Measurements from ENCODE around the gene MGLL. TPM values are rescaled to one million over a fixed set of nuclear protein-coding genes. Genes with fewer than 3 reads are reported as not detected.

The MGLL gene
- total RNA-seq (10 to 100 TPM in 8 of 9 donors, 1 to 10 TPM in 1; 1.9 to 42.3 (median 35.1) TPM), polyA plus RNA-seq (10 to 100 TPM; 18.8 to 48.1 (median 19.7) TPM)
- long read RNA-seq, donor 1, full-length matches to known transcripts = 2 of 2 reads
- long read RNA-seq, donor 1, partial matches to known transcripts = 0 of 2 reads
- long read RNA-seq, donor 1, other reads (novel, unspliced or antisense) = 0 of 2 reads
- long read RNA-seq, donor 2, full-length matches to known transcripts = 3 of 3 reads
- long read RNA-seq, donor 2, partial matches to known transcripts = 0 of 3 reads
- long read RNA-seq, donor 2, other reads (novel, unspliced or antisense) = 0 of 3 reads
- long read RNA-seq, donor 3, full-length matches to known transcripts = 3 of 3 reads
- long read RNA-seq, donor 3, partial matches to known transcripts = 0 of 3 reads
- long read RNA-seq, donor 3, other reads (novel, unspliced or antisense) = 0 of 3 reads
- long read RNA-seq, donor 4, full-length matches to known transcripts = 31 of 40 reads
- long read RNA-seq, donor 4, partial matches to known transcripts = 2 of 40 reads
- long read RNA-seq, donor 4, other reads (novel, unspliced or antisense) = 7 of 40 reads
- long read RNA-seq, donor 5, full-length matches to known transcripts = 51 of 67 reads
- long read RNA-seq, donor 5, partial matches to known transcripts = 2 of 67 reads
- long read RNA-seq, donor 5, other reads (novel, unspliced or antisense) = 14 of 67 reads
- long read RNA-seq, donor 6, full-length matches to known transcripts = 21 of 29 reads
- long read RNA-seq, donor 6, partial matches to known transcripts = 1 of 29 reads
- long read RNA-seq, donor 6, other reads (novel, unspliced or antisense) = 7 of 29 reads
- long read RNA-seq, donor 7, full-length matches to known transcripts = 3 of 3 reads
- long read RNA-seq, donor 7, partial matches to known transcripts = 0 of 3 reads
- long read RNA-seq, donor 7, other reads (novel, unspliced or antisense) = 0 of 3 reads
- long read RNA-seq, donor 8, full-length matches to known transcripts = 1 of 1 reads
- long read RNA-seq, donor 8, partial matches to known transcripts = 0 of 1 reads
- long read RNA-seq, donor 8, other reads (novel, unspliced or antisense) = 0 of 1 reads
- long read RNA-seq, donor 9, full-length matches to known transcripts = 2 of 2 reads
- long read RNA-seq, donor 9, partial matches to known transcripts = 0 of 2 reads
- long read RNA-seq, donor 9, other reads (novel, unspliced or antisense) = 0 of 2 reads
- long read RNA-seq, donor 10, full-length matches to known transcripts = 1 of 1 reads
- long read RNA-seq, donor 10, partial matches to known transcripts = 0 of 1 reads
- long read RNA-seq, donor 10, other reads (novel, unspliced or antisense) = 0 of 1 reads

DNA sequence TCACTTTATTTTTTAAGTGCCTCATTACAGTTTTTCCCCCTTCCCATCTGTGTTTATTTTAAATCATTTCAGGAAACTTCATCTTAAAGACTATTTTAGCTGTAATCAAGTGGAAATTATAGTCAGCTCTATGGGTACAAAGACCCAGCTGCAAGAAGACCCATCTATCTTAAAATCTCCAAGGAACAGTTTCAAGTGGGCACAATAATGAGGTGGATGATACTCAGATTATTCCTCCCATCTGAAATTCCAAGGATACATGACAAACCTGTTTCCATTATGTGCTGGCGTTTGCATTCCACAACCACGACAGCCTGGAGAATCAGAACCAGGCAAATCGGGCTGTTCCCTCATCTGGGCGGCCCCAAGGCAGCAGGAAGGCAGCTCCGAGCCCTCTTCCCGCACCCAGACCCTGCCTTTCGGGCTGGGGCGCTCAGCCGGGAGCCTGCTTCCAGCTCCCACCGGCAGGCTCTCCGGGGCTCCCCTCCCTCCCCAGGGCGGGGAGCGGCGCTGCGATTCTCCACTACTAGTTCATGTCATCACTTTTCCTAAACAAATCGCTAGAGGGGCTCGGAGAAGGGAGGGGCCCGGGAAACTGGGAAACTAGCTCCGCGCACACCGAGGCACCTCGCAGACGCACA, at the start of gene MGLL:
TSS of gene MGLL (minus strand) at position 475 of the 641 bp plus-strand sequence. CDS start at position 278, 197 bp downstream.
- intact Hi-C loops (cut with DNase I) = loop anchor here in 1 of 2 donors (10.0 kb wide), 1 partner anchor 127 kb away; no protein-coding TSS in a partner anchor
- Histone ChIP-seq H3K4me3 (peak within 1 kb of the TSS; percentile 18 to 83 (median 70)), H3K9me3 (replicated peaks in 1 of 3) (no peaks in the 10 kb centered on the region), H3K27ac (peak within 1 kb of the TSS in 4 of 5 donors; percentile 57 to 73 (median 62)), H3K4me1 (replicated peaks in 1 of 2) (peaks cover 7 to 10% of the 10 kb centered on the region in 2 donors), H3K36me3 (replicated peaks in 1 of 2) (no peaks in the 10 kb centered on the region), H3K27me3 (no peaks in the 10 kb centered on the region)
- TF ChIP-seq, protein P1, sequence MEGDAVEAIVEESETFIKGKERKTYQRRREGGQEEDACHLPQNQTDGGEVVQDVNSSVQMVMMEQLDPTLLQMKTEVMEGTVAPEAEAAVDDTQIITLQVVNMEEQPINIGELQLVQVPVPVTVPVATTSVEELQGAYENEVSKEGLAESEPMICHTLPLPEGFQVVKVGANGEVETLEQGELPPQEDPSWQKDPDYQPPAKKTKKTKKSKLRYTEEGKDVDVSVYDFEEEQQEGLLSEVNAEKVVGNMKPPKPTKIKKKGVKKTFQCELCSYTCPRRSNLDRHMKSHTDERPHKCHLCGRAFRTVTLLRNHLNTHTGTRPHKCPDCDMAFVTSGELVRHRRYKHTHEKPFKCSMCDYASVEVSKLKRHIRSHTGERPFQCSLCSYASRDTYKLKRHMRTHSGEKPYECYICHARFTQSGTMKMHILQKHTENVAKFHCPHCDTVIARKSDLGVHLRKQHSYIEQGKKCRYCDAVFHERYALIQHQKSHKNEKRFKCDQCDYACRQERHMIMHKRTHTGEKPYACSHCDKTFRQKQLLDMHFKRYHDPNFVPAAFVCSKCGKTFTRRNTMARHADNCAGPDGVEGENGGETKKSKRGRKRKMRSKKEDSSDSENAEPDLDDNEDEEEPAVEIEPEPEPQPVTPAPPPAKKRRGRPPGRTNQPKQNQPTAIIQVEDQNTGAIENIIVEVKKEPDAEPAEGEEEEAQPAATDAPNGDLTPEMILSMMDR (IDR thresholded peaks at IDR 0.05) = no peak
- TF ChIP-seq POLR2A (IDR thresholded peaks at IDR 0.05) = no peak
- peak in 6 of 7 donors; percentile 18 to 35 (median 29) for DNase-seq
- 0 to 3% (median 1%) methylated on average over 18 to 23 of the region's 23 CpGs for WGBS, 4 donors

GRCh38 chr3:127870156-127870555, 47.8 kb upstream of the MGLL start:
- no peak for TF ChIP-seq POLR2A (IDR thresholded peaks at IDR 0.05)
- TF ChIP-seq, protein P1 (IDR thresholded peaks at IDR 0.05) = no peak
- Histone ChIP-seq H3K9me3 (replicated peaks in 1 of 3) (no peaks in the 10 kb centered on the region), H3K4me1 (replicated peaks in 1 of 2) (no peaks in the 10 kb centered on the region), H3K4me3 (no peak overlapping the region), H3K27me3 (no peaks in the 10 kb centered on the region), H3K27ac (no peak overlapping the region), H3K36me3 (replicated peaks in 1 of 2) (no peaks in the 10 kb centered on the region)
- 68 to 80% (median 75%) methylated on average over 4 of the region's 4 CpGs for WGBS, 4 donors
- intact Hi-C loops (cut with DNase I) = no loop called here
- DNase-seq = no peak

DNA sequence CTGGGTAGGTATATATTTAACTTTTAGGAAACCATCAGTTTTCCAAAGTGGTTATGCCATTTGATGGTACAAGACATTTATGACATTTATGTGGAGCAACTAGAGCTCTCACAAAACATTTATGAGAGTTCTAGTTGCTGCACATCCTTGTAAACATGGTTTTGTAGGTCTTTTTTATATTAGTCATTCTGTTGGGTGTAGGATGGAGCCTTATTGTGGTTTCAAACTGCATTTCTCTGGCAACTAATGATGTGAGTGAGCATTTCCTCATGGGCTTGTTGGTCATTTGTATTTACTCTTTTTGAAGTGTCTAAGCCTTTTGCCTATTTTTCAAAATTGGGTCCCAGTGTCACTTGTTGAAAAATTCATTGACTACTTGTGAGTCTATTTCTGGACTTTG, 45.7 kb upstream of the MGLL start:
- H3K4me1 ChIP-seq (replicated peaks in 1 of 2) = no peaks in the 10 kb centered on the region

More for the DNA sequence above, 45.7 kb upstream of the MGLL start:
- H3K27ac ChIP-seq = no peak overlapping the region
- H3K4me3 ChIP-seq = no peak overlapping the region
- H3K9me3 ChIP-seq (replicated peaks in 1 of 3) = no peaks in the 10 kb centered on the region
- TF ChIP-seq POLR2A (IDR thresholded peaks at IDR 0.05) = no peak
- TF ChIP-seq, protein P1 (IDR thresholded peaks at IDR 0.05) = no peak
- H3K36me3 ChIP-seq (replicated peaks in 1 of 2) = no peaks in the 10 kb centered on the region
- intact Hi-C loops (cut with DNase I) = no loop called here
- no peaks in the 10 kb centered on the region for H3K27me3 ChIP-seq
- DNase-seq = no peak
